Measurements from ENCODE around the gene MOSMO.

DNA sequence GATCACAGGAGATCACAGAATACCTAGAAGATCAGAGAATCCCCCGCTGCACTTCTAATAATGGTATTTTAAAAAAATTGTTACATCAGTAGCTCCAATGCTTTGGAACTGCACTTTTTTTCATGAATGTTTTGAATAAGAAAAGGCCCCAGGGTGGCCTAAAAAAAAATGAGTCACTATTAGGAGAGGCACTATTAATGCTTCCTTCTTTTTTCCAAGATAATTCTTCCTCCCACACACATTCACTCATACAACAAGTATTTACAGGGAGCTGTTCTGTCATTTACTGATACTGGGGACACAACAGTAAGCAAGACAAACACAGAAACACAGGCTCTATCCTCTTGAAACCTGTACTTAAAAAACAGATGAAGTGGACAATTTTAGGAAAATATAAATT is 6.3 kb upstream of the MOSMO start:
- TF ChIP-seq POLR2A (IDR thresholded peaks at IDR 0.05) (no peak), POLR2AphosphoS5 (IDR thresholded peaks at IDR 0.05) (no peak)

Measured in prostate gland (tissue), 1 donor.